Lower leg skin (tissue), 4 donors: ENCODE measurements around the gene SLC25A15. TPM values are rescaled to one million over a fixed set of nuclear protein-coding genes. Genes with fewer than 3 reads are reported as not detected.

Experiments
- DNase-seq, 2 donors: peaks; one replicate each; pipeline ENCODE4 v3.0.0-alpha.2; 2019; ENCODE audit warnings: low spot score in 2 of 2
- H3K4me3 ChIP-seq: fragments of 200-600 bp; sonication (generic); 2 replicates; pipeline ENCODE4 v1.5.1; 2017; ENCODE audit warnings: mild to moderate bottlenecking, low read depth; ENCODE audit not compliant: poor library complexity, severe bottlenecking
- CTCF ChIP-seq, 3 donors: fragments of 450-650 bp; IDR thresholded peaks; one replicate each; pipeline ENCODE4 v1.5.1; 2016; ENCODE audit warnings: antibody characterized with exemption in 3 of 3, mild to moderate bottlenecking in 3 of 3, moderate library complexity in 2 of 3
- POLR2A ChIP-seq, 2 donors: fragments of 450-650 bp; IDR thresholded peaks; one replicate each; pipeline ENCODE4 v1.6.1; 2016 to 2017; ENCODE audit warnings: antibody characterized with exemption in 2 of 2, mild to moderate bottlenecking in 1 of 2, moderate library complexity in 1 of 2
- WGBS, 2 donors: methylation state at CpG; one replicate each; pipeline ENCODE4 v1.1.5; 2018; 5-methylcytosine and 5-hydroxymethylcytosine counted together
- intact Hi-C: fragments of 100-400 bp; cut with DNase I; formaldehyde crosslinking; loops from one replicate; pipeline ENCODE4 v1.15.0; 2023; ENCODE audit warnings: low total_unique reads
- total RNA-seq, 4 donors: library from RNA; depleted of rRNA; stranded (reverse); fragments of >200 nt; gene quantifications; one replicate each; pipeline ENCODE4 v1.1.0, GENCODE V29; 2016

SLC25A15 gene
- 1 to 10 TPM; 3.7 to 9.1 (median 6.8) TPM for total RNA-seq

- no peak for TF ChIP-seq POLR2A (IDR thresholded peaks at IDR 0.05)
- TF ChIP-seq CTCF (IDR thresholded peaks at IDR 0.05): no peak
- intact Hi-C loops: no loop called here
- peak within 1 kb of the TSS; percentile 57 for H3K4me3 ChIP-seq
- 1 to 2% methylated on average over 49 to 62 of the region's 101 CpGs for WGBS, 2 donors
- peak in 1 of 2 donors; percentile 92 for DNase-seq
Observed at GRCh38 chr13:40789275-40790153, at the start of gene SLC25A15. Gene SLC25A15 (plus strand): TSS chr13:40789611. CDS start chr13:40793227, 3,616 bp downstream.

GRCh38 chr13:40749327-40749726 is 40.1 kb upstream of the SLC25A15 start:
- DNase-seq: no peak
- TF ChIP-seq POLR2A (IDR thresholded peaks at IDR 0.05): no peak
- TF ChIP-seq CTCF (IDR thresholded peaks at IDR 0.05): no peak
- H3K4me3 ChIP-seq: no peak overlapping the region
- 94% methylated on average over 1 of the region's 1 CpG for WGBS, 2 donors
- intact Hi-C loops: no loop called here

- 88 to 90% methylated on average over 7 of the region's 7 CpGs for WGBS, 2 donors
- no peak for DNase-seq
- no peak overlapping the region for H3K4me3 ChIP-seq
- intact Hi-C loops: no loop called here
- TF ChIP-seq CTCF (IDR thresholded peaks at IDR 0.05) (no peak), POLR2A (IDR thresholded peaks at IDR 0.05) (no peak)
Observed at GRCh38 chr13:40755082-40755700, 34.2 kb upstream of the SLC25A15 start.

GRCh38 chr13:40756042-40756441 is 33.4 kb upstream of the SLC25A15 start:
- H3K4me3 ChIP-seq: no peak overlapping the region
- WGBS, 2 donors: 57 to 67% methylated on average over 1 of the region's 1 CpG
- no peak for TF ChIP-seq POLR2A (IDR thresholded peaks at IDR 0.05)
- no peak for TF ChIP-seq CTCF (IDR thresholded peaks at IDR 0.05)

GRCh38 chr13:40758811-40759210 is 30.6 kb upstream of the SLC25A15 start:
- intact Hi-C loops: no loop called here
- no peak for TF ChIP-seq POLR2A (IDR thresholded peaks at IDR 0.05)
- no peak for TF ChIP-seq CTCF (IDR thresholded peaks at IDR 0.05)
- 93 to 96% methylated on average over 4 of the region's 4 CpGs for WGBS, 2 donors
- no peak for DNase-seq
- H3K4me3 ChIP-seq: no peak overlapping the region

More at GRCh38 chr13:40756042-40756441, 33.4 kb upstream of the SLC25A15 start:
- intact Hi-C loops: no loop called here
- no peak for DNase-seq
